Measurements from ENCODE around the gene ZFAND3. TPM values are rescaled to one million over a fixed set of nuclear protein-coding genes. Genes with fewer than 3 reads are reported as not detected.

ZFAND3 gene
- polyA plus RNA-seq, 1 donor (not counting 4 experiments of a cell fraction or from before 2014, with no cell fraction given) = 19.6 TPM

GRCh38 chr6:37874726-37875125 is 55.2 kb downstream of the ZFAND3 start:
- TF ChIP-seq EZH2 (IDR thresholded peaks at IDR 0.05; ENCODE audit: low read length) = no peak
- TF ChIP-seq, protein P1, sequence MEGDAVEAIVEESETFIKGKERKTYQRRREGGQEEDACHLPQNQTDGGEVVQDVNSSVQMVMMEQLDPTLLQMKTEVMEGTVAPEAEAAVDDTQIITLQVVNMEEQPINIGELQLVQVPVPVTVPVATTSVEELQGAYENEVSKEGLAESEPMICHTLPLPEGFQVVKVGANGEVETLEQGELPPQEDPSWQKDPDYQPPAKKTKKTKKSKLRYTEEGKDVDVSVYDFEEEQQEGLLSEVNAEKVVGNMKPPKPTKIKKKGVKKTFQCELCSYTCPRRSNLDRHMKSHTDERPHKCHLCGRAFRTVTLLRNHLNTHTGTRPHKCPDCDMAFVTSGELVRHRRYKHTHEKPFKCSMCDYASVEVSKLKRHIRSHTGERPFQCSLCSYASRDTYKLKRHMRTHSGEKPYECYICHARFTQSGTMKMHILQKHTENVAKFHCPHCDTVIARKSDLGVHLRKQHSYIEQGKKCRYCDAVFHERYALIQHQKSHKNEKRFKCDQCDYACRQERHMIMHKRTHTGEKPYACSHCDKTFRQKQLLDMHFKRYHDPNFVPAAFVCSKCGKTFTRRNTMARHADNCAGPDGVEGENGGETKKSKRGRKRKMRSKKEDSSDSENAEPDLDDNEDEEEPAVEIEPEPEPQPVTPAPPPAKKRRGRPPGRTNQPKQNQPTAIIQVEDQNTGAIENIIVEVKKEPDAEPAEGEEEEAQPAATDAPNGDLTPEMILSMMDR (optimal IDR thresholded peaks at IDR 0.05 in 1 of 3, IDR thresholded peaks at IDR 0.05 in 1 of 3, conservative IDR thresholded peaks at IDR 0.05 in 1 of 3; ENCODE audit: extremely low read depth in 1 of 3, insufficient read depth in 2 of 3, low read length in 3 of 3) = no peak
- H3K4me1 ChIP-seq (ENCODE audit: control insufficient read depth, extremely low read depth, insufficient read depth, low read length) = no peaks in the 10 kb centered on the region
- no peak overlapping the region for H2AFZ ChIP-seq (ENCODE audit: control insufficient read depth, low read length)
- H3K79me2 ChIP-seq (ENCODE audit: control insufficient read depth, insufficient read depth, low read length) = peaks cover 96% of the 10 kb centered on the region
- H3K36me3 ChIP-seq (ENCODE audit: control insufficient read depth in 2 of 2, extremely low read depth in 1 of 2, insufficient read depth in 2 of 2, low read length in 2 of 2) = no peaks in the 10 kb centered on the region
- no peaks in the 10 kb centered on the region for H3K9me3 ChIP-seq (ENCODE audit: control insufficient read depth, low read depth, low read length)
- no peak overlapping the region for H3K4me3 ChIP-seq (ENCODE audit: control insufficient read depth in 2 of 3, extremely low read depth in 1 of 3, insufficient read depth in 2 of 3, low read depth in 1 of 3, low read length in 3 of 3)
- no peak for FAIRE-seq
- H3K9ac ChIP-seq (ENCODE audit: control insufficient read depth, extremely low read depth, insufficient read depth, low read length) = no peak overlapping the region
- H3K27me3 ChIP-seq (ENCODE audit: control insufficient read depth, extremely low read depth, insufficient read depth, low read length) = no peaks in the 10 kb centered on the region
- peaks cover 2% of the 10 kb centered on the region for H3K9me1 ChIP-seq (ENCODE audit: control insufficient read depth, extremely low read depth, insufficient read depth, low read length)
- peaks cover 17% of the 10 kb centered on the region for H4K20me1 ChIP-seq (ENCODE audit: control insufficient read depth, extremely low read depth, insufficient read depth, low read length)
- no peak overlapping the region for H3K27ac ChIP-seq (ENCODE audit: control insufficient read depth, insufficient read depth, low read length)
- DNase-seq (ENCODE audit: low read depth, low spot score) = no peak
- H3K4me2 ChIP-seq (ENCODE audit: control insufficient read depth, extremely low read depth, insufficient read depth, low read depth, low read length) = no peak overlapping the region
- dilution Hi-C loops (cut with MboI; ENCODE audit: extremely low pct_ligation_motif_present, low sequenced_read_pairs) = no loop called here

GRCh38 chr6:37875561-37876309 is 56.2 kb downstream of the ZFAND3 start:
- Histone ChIP-seq H3K36me3 (ENCODE audit: control insufficient read depth in 2 of 2, extremely low read depth in 1 of 2, insufficient read depth in 2 of 2, low read length in 2 of 2) (no peaks in the 10 kb centered on the region), H3K4me2 (ENCODE audit: control insufficient read depth, extremely low read depth, insufficient read depth, low read depth, low read length) (no peak overlapping the region), H3K9me1 (ENCODE audit: control insufficient read depth, extremely low read depth, insufficient read depth, low read length) (peaks cover 2% of the 10 kb centered on the region), H3K27ac (ENCODE audit: control insufficient read depth, insufficient read depth, low read length) (no peak overlapping the region), H3K79me2 (ENCODE audit: control insufficient read depth, insufficient read depth, low read length) (peaks cover 94% of the 10 kb centered on the region), H3K9me3 (ENCODE audit: control insufficient read depth, low read depth, low read length) (no peaks in the 10 kb centered on the region), H3K27me3 (ENCODE audit: control insufficient read depth, extremely low read depth, insufficient read depth, low read length) (no peaks in the 10 kb centered on the region), H3K9ac (ENCODE audit: control insufficient read depth, extremely low read depth, insufficient read depth, low read length) (no peak overlapping the region), H3K4me3 (ENCODE audit: control insufficient read depth in 2 of 3, extremely low read depth in 1 of 3, insufficient read depth in 2 of 3, low read depth in 1 of 3, low read length in 3 of 3) (no peak overlapping the region), H4K20me1 (ENCODE audit: control insufficient read depth, extremely low read depth, insufficient read depth, low read length) (peaks cover 17% of the 10 kb centered on the region), H3K4me1 (ENCODE audit: control insufficient read depth, extremely low read depth, insufficient read depth, low read length) (no peaks in the 10 kb centered on the region), H2AFZ (ENCODE audit: control insufficient read depth, low read length) (no peak overlapping the region)
- TF ChIP-seq, protein P1 (optimal IDR thresholded peaks at IDR 0.05 in 1 of 3, IDR thresholded peaks at IDR 0.05 in 1 of 3, conservative IDR thresholded peaks at IDR 0.05 in 1 of 3; ENCODE audit: extremely low read depth in 1 of 3, insufficient read depth in 2 of 3, low read length in 3 of 3) = no peak
- TF ChIP-seq EZH2 (IDR thresholded peaks at IDR 0.05; ENCODE audit: low read length) = no peak
- FAIRE-seq (no peak), DNase-seq (ENCODE audit: low read depth, low spot score) (no peak)
- dilution Hi-C loops (cut with MboI; ENCODE audit: extremely low pct_ligation_motif_present, low sequenced_read_pairs) = no loop called here

Data from keratinocyte (primary cell).